AG20443 (cell line): ENCODE data around the gene GEN1.
A peak's percentile ranks its signal among the peaks of the same experiment; 100 is the strongest.

Experiments
- DNase-seq: peaks from one replicate; pipeline ENCODE4 v3.0.0; 2012; ENCODE audit warnings: low spot score, mixed read lengths

The GEN1 gene, protein sequence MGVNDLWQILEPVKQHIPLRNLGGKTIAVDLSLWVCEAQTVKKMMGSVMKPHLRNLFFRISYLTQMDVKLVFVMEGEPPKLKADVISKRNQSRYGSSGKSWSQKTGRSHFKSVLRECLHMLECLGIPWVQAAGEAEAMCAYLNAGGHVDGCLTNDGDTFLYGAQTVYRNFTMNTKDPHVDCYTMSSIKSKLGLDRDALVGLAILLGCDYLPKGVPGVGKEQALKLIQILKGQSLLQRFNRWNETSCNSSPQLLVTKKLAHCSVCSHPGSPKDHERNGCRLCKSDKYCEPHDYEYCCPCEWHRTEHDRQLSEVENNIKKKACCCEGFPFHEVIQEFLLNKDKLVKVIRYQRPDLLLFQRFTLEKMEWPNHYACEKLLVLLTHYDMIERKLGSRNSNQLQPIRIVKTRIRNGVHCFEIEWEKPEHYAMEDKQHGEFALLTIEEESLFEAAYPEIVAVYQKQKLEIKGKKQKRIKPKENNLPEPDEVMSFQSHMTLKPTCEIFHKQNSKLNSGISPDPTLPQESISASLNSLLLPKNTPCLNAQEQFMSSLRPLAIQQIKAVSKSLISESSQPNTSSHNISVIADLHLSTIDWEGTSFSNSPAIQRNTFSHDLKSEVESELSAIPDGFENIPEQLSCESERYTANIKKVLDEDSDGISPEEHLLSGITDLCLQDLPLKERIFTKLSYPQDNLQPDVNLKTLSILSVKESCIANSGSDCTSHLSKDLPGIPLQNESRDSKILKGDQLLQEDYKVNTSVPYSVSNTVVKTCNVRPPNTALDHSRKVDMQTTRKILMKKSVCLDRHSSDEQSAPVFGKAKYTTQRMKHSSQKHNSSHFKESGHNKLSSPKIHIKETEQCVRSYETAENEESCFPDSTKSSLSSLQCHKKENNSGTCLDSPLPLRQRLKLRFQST

GRCh38 chr2:17753803-17754663 lies at the start of gene GEN1, which contains the start of gene SMC6:
GEN1 (plus strand) TSS chr2:17754138; CDS start chr2:17759944, 5,806 bp downstream.
SMC6 (minus strand) TSS chr2:17753810; CDS start chr2:17745946, 7,864 bp downstream.
- peak; percentile 100 for DNase-seq

DNA sequence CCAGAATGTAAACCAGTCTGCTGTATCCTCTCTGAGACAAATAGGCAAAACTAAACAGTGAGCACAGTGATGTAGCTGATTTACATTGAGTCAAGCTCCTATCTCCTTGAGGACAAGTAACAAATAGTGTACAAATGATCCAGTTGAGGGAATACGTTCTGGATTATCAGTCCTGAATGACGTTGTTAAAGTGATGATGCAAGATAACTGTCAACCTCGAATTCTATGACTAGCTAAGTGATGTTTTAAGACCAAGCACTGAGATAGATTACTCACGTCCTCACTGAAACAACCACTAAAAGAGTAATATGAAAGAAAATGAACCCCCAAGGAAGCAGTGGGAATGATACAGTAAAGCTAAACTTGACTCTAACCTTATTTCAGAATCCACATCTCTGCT lies 47.1 kb upstream of the GEN1 start:
- no peak for DNase-seq

DNA sequence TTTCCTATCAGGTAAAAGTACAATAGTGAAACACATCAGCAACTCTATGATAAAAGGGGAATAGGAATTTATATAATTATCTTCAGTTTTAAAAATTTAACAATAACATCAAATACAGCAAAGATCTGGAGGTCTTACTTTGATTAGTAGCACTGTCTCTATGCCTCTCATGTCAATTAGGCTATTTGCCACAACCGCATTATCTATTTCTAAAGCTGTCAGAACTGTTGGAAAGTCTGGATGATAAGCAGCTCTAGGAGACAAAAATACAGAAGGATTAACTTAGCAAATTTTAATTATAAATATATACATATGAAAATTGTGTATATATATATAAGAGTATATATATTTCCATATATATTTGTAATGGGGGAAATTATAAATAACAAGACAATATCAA lies 45.4 kb upstream of the GEN1 start:
- DNase-seq: no peak

- DNase-seq: no peak
Measured at GRCh38 chr2:17709897-17710296, 44.0 kb upstream of the GEN1 start.

GRCh38 chr2:17710547-17711248 lies 43.2 kb upstream of the GEN1 start:
- no peak for DNase-seq

GRCh38 chr2:17713291-17713690 lies 40.6 kb upstream of the GEN1 start:
- no peak for DNase-seq

GRCh38 chr2:17717666-17718065 lies 36.3 kb upstream of the GEN1 start:
- no peak for DNase-seq

DNA sequence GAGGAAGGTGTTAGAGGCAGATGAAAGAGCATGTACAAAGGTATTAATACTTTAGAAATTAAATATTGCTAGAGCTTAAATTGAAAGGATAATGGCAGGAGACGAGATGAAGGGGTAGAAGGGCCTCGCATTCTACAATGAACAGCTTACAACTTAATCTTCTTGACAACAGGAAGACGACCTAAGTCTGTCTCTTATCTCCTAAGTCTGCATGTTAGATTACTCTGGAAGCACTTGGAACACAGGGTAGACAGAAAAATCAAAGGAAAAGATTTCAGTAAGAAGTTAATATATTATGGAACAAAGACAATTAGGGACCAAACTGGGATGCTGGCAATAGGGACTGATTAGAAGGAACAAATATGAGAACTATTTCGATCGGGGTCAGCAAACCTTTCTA lies 35.2 kb upstream of the GEN1 start:
- no peak for DNase-seq

DNA sequence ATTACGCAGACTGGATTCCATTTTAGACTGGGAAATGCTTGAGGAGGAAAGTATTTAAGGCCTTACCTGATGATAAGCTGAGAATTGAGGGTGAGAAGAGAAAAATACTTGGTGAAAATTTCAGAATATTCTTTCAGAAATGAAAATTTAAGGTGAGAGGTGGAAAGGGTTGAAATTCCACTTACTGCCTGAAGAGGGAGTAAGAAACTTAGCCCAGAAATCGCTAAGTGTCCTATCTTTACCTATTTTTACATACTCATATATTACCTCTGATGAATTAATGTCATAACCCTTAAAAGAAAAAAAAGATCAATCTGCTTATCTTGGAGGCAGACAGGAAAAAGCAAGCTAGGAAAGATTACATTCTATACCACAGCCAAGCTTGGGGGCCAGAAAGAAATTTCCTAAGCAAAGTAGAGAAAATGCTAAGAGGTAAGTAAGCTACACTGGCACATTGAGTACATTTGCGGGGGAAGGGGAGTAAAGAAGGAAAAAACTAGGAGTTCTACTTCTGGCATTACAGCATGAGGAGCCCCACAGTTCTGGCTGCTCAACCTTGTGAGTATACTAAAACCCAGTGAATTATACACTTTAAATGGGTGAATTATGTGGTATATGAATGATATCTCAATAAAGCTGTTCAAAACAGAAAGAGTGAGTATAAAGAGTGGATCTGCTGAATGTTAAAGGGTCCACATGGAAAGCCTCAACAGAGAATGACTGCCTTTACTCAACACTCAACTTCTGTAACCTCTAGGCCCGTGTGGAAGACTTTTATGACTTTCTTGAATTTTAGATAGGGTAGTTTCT lies 34.2 kb upstream of the GEN1 start:
- peak; percentile 29 for DNase-seq

DNA sequence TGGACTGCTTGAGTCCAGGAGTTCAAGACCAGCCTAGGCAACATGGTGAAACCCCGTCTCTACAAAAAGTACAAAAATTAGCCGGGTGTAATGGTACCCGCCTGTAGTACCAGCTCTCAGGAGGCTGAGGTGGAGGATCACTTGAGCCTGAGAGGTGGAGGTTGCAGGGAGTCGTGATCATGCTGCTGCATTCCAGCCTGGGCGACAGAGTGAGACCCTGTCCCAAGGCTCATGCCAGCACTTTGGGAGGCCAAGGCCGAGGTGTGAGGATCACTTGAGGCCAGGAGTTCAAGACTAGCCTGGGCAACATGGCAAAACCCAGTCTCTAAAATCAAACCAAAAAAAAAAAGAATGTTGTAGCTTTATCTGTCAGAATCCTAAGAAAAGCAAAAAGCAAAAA lies 25.7 kb upstream of the GEN1 start:
- no peak for DNase-seq

GRCh38 chr2:17729880-17730279 lies 24.1 kb upstream of the GEN1 start:
- DNase-seq: no peak

- DNase-seq: no peak
Measured at GRCh38 chr2:17733599-17733998, 20.3 kb upstream of the GEN1 start.

DNA sequence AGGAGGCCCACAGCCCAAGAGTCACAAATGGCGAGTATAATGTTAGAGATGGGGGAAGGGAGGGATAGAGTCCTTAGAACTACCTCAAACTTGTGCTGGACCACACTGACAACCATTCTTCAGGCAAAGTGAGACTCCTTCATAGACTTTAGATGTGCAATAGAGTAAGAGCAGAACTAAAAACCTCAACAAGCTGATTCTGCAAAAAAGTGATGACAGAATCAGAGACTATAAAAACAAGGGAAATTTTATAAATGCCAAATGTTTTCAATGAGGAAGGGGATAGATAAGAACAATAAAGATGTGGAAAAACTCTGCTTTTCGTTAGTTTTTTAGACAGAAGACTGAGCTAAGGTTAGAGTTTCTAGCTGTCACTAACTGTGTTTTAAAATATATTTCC lies 18.1 kb upstream of the GEN1 start:
- DNase-seq: no peak

DNA sequence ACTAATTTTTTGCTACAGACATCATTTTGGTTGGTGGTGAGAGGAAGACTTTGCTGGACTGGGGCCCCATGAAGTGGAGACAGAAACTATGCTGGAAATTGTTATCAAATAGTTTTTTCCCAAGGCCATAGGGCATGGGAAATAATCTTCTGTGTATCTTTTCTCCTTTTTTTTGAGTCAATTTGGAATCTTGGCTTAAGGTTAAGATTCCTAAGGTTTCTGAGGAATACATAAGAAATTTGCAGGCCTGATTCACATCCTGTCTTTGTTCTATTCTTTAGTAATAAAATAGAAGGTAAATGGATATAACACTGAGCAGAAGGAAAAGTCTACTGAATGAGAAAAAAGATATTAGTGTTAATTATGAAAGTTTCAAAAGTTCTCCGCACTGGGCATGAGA lies 16.9 kb upstream of the GEN1 start:
- peak; percentile 25 for DNase-seq

DNA sequence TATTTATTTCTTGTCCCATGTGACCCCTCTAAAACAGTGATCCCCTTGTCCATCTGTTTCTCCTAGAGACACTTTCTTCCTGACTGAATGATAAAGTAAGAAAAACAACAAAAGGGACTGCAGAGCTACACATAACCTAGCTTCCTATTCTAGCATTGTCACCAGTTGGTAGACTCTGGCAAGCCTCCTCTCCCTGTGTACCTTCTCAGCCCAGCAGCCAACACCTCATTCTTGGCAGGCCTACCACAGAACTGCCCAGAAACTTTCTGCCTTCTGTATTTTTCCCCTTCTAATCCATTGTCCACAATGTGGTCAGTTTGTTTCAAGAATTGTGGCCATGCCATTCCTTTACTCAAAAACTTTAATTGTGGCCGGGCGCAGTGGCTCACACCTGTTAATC lies 13.7 kb upstream of the GEN1 start:
- no peak for DNase-seq

DNA sequence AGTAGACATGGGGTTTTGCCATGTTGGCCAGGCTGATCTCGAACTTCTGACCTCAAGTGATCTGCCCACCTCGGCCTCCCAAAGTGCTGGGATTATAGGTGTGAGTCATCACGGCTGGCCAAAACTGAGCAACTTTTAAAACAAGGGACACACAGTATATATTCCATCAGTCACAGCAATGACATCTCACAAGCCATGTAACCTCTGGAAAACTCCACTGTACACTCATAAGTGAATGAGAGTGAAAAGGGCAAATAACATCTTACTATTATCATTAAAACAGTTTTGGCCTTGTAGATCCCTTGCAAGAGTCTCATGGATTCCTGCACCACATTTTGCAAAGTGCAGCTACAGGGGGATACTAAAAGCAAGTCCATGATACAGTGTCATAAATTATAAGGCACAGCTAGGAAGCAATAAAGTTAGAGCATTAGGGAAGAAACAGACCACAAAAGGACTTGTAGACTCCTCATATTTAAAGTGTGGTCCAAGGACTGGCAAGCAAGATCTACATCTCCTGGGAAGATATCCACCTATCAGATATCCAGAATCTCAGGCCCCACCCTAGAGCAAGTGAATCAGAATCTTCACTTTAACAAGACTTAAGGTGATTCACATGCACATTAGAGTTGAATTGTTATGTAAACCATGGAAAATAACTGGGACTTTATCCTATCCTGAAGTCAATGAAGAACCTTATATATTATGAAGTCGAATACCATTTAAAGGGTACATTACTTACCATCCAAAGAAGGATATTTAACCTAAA lies 6.1 kb upstream of the GEN1 start:
- peak; percentile 12 for DNase-seq

GRCh38 chr2:17748745-17749144 lies 5.2 kb upstream of the GEN1 start:
- DNase-seq: no peak

GRCh38 chr2:17749753-17750438 lies 4.0 kb upstream of the GEN1 start:
- DNase-seq: no peak

DNA sequence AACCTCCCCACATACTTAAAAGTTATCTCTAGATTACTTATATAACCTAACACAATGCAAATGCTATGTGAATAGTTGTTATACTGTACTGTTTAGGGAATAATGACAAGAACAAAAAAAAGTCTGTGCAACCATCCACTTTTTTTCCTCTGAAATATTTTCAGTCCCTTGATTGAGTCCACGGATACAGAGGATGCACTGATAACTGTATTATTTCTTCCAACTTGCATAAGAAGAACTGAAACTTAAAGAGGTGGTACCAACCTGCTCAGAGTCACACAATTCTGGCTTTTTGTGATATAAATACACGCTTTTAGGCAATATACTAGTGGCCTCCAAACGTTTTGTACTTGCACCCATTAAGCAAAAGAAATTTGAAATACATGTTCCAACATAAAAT lies 1.7 kb upstream of the GEN1 start:
- no peak for DNase-seq
